ENCODE measurements around the gene VENTX.

GRCh38 chr10:133235932-133236331, 1.7 kb upstream of the VENTX start:
- TF ChIP-seq CTCF (IDR thresholded peaks at IDR 0.05) = no peak
- TF ChIP-seq POLR2A (IDR thresholded peaks at IDR 0.05) = no peak
- TF ChIP-seq POLR2AphosphoS5 (IDR thresholded peaks at IDR 0.05) = no peak

All from suprapubic skin (tissue), 4 donors.